ENCODE measurements around the gene DCAF4.

The DCAF4 gene

DNA sequence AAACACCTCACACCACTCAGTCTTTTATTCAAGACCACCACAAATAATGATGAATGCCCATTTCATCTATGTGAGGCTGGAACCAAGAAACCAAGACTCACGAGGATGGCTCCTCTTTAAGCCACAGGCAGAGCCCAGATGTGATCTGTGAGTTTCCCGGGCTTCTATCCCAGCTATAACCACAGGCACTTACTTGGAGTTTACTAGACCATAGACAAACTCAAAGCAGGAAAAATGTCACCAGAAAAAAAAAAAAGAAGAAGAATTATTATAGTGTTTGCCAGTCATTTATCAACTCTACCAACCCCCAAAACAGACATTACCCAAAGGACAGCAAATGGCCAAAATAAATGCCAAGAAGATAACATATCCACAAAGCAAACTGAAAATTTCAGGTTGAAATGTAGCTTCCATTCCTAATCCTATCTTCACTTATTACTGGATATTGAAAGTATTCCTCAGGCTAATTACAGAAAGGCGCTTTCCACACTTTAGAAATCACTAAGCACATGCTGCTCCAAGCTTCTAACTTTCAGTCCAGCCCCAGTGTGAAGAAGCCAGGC, 56.0 kb downstream of the DCAF4 start:
- Histone ChIP-seq H3K23ac (ENCODE audit: low read length) (no peak overlapping the region), H3K4me3 (ENCODE audit: low read depth, low read length) (no peak overlapping the region), H2BK5ac (ENCODE audit: low read depth, low read length, poor library complexity) (no peak overlapping the region), H3K36me3 (ENCODE audit: control insufficient read depth in 1 of 2, insufficient read depth in 2 of 2, low read length in 2 of 2) (peaks cover 17 to 35% of the 10 kb centered on the region in 2 experiments), H4K12ac (ENCODE audit: low read depth, low read length) (no peak overlapping the region), H3K27me3 (ENCODE audit: insufficient read depth, low read length) (no peaks in the 10 kb centered on the region), H3K4ac (ENCODE audit: low read depth, low read length) (no peak overlapping the region), H2BK12ac (ENCODE audit: low read length) (no peak overlapping the region), H2AK5ac (ENCODE audit: low read length) (no peak overlapping the region), H3K9ac (ENCODE audit: low read length) (no peak overlapping the region), H3K9me3 (ENCODE audit: insufficient read depth, low read depth, low read length) (no peaks in the 10 kb centered on the region), H3K14ac (ENCODE audit: low read length) (no peak overlapping the region), H3K79me1 (ENCODE audit: low read length) (no peaks in the 10 kb centered on the region), H3K18ac (ENCODE audit: low read length) (no peak overlapping the region), H3K79me2 (ENCODE audit: control insufficient read depth, insufficient read depth, low read length, poor library complexity) (no peaks in the 10 kb centered on the region), H3K4me1 (ENCODE audit: control insufficient read depth in 1 of 2, insufficient read depth in 2 of 2, low read length in 2 of 2) (no peaks in the 10 kb centered on the region), H2BK120ac (ENCODE audit: insufficient read depth, low read length, poor library complexity) (no peak overlapping the region), H3K27ac (ENCODE audit: low read depth, low read length) (no peak overlapping the region), H4K91ac (ENCODE audit: low read depth, low read length) (no peak overlapping the region), H2AFZ (ENCODE audit: insufficient read depth, low read length, poor library complexity) (no peak overlapping the region), H4K8ac (ENCODE audit: low read depth, low read length) (no peak overlapping the region), H3K4me2 (ENCODE audit: low read length) (no peak overlapping the region)
- no CpG with 5 or more reads among the region's 3 CpGs for WGBS (ENCODE audit: extremely low coverage, insufficient coverage, insufficient read length)
- no peak for DNase-seq

DNA sequence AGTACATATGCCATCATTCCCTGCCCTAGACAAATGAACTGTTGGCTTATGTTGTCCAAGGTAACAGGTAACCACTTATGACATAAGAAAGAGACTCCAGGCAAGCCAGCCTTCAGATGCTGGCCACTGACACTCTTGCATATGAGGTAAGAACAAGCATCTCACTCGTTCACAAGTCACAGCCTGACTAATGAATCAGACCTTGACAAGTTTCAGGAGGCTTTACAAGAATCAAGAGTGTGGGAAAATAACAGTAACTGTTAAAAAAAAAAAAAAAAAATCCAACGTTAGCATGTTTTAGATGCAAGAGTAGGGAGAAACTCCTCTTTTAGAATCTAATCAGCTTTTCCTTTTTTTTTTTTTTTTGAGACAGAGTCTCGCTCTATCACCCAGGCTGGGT, 60.0 kb downstream of the DCAF4 start:
- H2BK12ac ChIP-seq (ENCODE audit: low read length), result no peak overlapping the region
- H2BK120ac ChIP-seq (ENCODE audit: insufficient read depth, low read length, poor library complexity), result no peak overlapping the region
- H2AFZ ChIP-seq (ENCODE audit: insufficient read depth, low read length, poor library complexity), result no peak overlapping the region
- peaks cover 5 to 13% of the 10 kb centered on the region in 2 experiments for H3K36me3 ChIP-seq (ENCODE audit: control insufficient read depth in 1 of 2, insufficient read depth in 2 of 2, low read length in 2 of 2)
- no peaks in the 10 kb centered on the region for H3K79me2 ChIP-seq (ENCODE audit: control insufficient read depth, insufficient read depth, low read length, poor library complexity)
- H3K23ac ChIP-seq (ENCODE audit: low read length), result no peak overlapping the region
- no peak overlapping the region for H4K91ac ChIP-seq (ENCODE audit: low read depth, low read length)
- H3K27me3 ChIP-seq (ENCODE audit: insufficient read depth, low read length), result no peaks in the 10 kb centered on the region
- no peak overlapping the region for H3K4me2 ChIP-seq (ENCODE audit: low read length)
- no peak overlapping the region for H3K27ac ChIP-seq (ENCODE audit: low read depth, low read length)
- no peak overlapping the region for H4K12ac ChIP-seq (ENCODE audit: low read depth, low read length)
- H2AK5ac ChIP-seq (ENCODE audit: low read length), result no peak overlapping the region
- no peak overlapping the region for H3K18ac ChIP-seq (ENCODE audit: low read length)
- no peak overlapping the region for H3K4me3 ChIP-seq (ENCODE audit: low read depth, low read length)
- H3K4me1 ChIP-seq (ENCODE audit: control insufficient read depth in 1 of 2, insufficient read depth in 2 of 2, low read length in 2 of 2), result peaks cover 0 to 3% of the 10 kb centered on the region in 2 experiments
- DNase-seq, result no peak
- H4K8ac ChIP-seq (ENCODE audit: low read depth, low read length), result no peak overlapping the region
- peaks cover 2% of the 10 kb centered on the region for H3K79me1 ChIP-seq (ENCODE audit: low read length)
- H2BK5ac ChIP-seq (ENCODE audit: low read depth, low read length, poor library complexity), result no peak overlapping the region
- no peaks in the 10 kb centered on the region for H3K9me3 ChIP-seq (ENCODE audit: insufficient read depth, low read depth, low read length)
- H3K4ac ChIP-seq (ENCODE audit: low read depth, low read length), result no peak overlapping the region
- no peak overlapping the region for H3K14ac ChIP-seq (ENCODE audit: low read length)
- no peak overlapping the region for H3K9ac ChIP-seq (ENCODE audit: low read length)
- WGBS (ENCODE audit: extremely low coverage, insufficient coverage, insufficient read length), result no CpG with 5 or more reads among the region's 3 CpGs

DNA sequence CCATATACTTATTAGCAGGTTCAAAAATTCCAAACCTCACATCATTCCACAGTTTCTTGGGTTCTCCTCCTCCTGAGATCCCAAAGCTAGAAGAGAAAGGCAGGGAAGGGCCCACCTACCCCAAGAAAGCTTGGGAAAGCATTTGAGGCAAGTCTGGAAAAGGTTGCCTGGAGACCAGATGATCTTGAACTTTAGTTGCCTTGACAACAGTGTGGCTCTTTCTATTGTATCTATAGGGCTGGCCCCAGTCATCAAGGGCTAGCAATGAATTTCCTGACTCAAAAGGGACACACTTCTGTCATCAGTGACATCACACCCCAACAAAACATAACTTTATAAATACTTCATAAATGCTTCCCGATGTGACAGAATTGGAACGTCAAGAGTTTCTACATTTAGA, 60.6 kb downstream of the DCAF4 start:
- no peak overlapping the region for H3K4ac ChIP-seq (ENCODE audit: low read depth, low read length)
- H4K91ac ChIP-seq (ENCODE audit: low read depth, low read length), result no peak overlapping the region
- H3K4me3 ChIP-seq (ENCODE audit: low read depth, low read length), result no peak overlapping the region
- H3K4me1 ChIP-seq (ENCODE audit: control insufficient read depth in 1 of 2, insufficient read depth in 2 of 2, low read length in 2 of 2), result peaks cover 0 to 3% of the 10 kb centered on the region in 2 experiments
- no peak overlapping the region for H3K18ac ChIP-seq (ENCODE audit: low read length)
- no peaks in the 10 kb centered on the region for H3K9me3 ChIP-seq (ENCODE audit: insufficient read depth, low read depth, low read length)
- H3K36me3 ChIP-seq (ENCODE audit: control insufficient read depth in 1 of 2, insufficient read depth in 2 of 2, low read length in 2 of 2), result peaks cover 2 to 8% of the 10 kb centered on the region in 2 experiments
- H2BK5ac ChIP-seq (ENCODE audit: low read depth, low read length, poor library complexity), result no peak overlapping the region
- H4K12ac ChIP-seq (ENCODE audit: low read depth, low read length), result no peak overlapping the region
- no peaks in the 10 kb centered on the region for H3K27me3 ChIP-seq (ENCODE audit: insufficient read depth, low read length)
- DNase-seq, result no peak
- H3K27ac ChIP-seq (ENCODE audit: low read depth, low read length), result no peak overlapping the region
- no peak overlapping the region for H3K4me2 ChIP-seq (ENCODE audit: low read length)
- no peak overlapping the region for H3K9ac ChIP-seq (ENCODE audit: low read length)
- peaks cover 2% of the 10 kb centered on the region for H3K79me1 ChIP-seq (ENCODE audit: low read length)
- no peak overlapping the region for H3K14ac ChIP-seq (ENCODE audit: low read length)
- WGBS (ENCODE audit: extremely low coverage, insufficient coverage, insufficient read length), result no CpG with 5 or more reads among the region's 2 CpGs
- no peaks in the 10 kb centered on the region for H3K79me2 ChIP-seq (ENCODE audit: control insufficient read depth, insufficient read depth, low read length, poor library complexity)
- no peak overlapping the region for H4K8ac ChIP-seq (ENCODE audit: low read depth, low read length)
- H2AK5ac ChIP-seq (ENCODE audit: low read length), result no peak overlapping the region
- no peak overlapping the region for H2BK12ac ChIP-seq (ENCODE audit: low read length)
- H2AFZ ChIP-seq (ENCODE audit: insufficient read depth, low read length, poor library complexity), result no peak overlapping the region
- H3K23ac ChIP-seq (ENCODE audit: low read length), result no peak overlapping the region
- no peak overlapping the region for H2BK120ac ChIP-seq (ENCODE audit: insufficient read depth, low read length, poor library complexity)

DNA sequence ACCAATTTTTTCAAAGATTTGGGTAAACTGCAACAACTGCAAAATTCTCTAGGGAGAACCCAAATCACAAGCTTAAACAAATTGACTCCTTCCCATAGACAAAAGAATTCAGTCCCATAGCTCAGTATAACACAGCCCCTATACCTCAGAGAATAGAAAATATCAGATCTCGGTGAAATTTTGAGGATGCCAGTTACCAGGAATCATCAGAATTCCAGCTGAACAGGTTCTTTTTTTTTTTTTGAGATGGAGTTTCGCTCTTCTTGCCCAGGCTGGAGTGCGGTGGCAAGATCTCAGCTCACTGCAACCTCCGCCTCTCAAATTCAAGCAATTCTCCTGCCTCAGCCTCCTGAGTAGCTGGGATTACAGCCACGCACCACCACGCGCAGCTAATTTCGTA, 63.9 kb downstream of the DCAF4 start:
- Histone ChIP-seq H2BK12ac (ENCODE audit: low read length) (no peak overlapping the region), H3K36me3 (ENCODE audit: control insufficient read depth in 1 of 2, insufficient read depth in 2 of 2, low read length in 2 of 2) (peaks cover 12 to 15% of the 10 kb centered on the region in 2 experiments), H3K4me1 (ENCODE audit: control insufficient read depth in 1 of 2, insufficient read depth in 2 of 2, low read length in 2 of 2) (peaks cover 0 to 3% of the 10 kb centered on the region in 2 experiments), H2BK5ac (ENCODE audit: low read depth, low read length, poor library complexity) (no peak overlapping the region), H2AFZ (ENCODE audit: insufficient read depth, low read length, poor library complexity) (no peak overlapping the region), H3K23ac (ENCODE audit: low read length) (no peak overlapping the region), H3K79me1 (ENCODE audit: low read length) (peaks cover 2% of the 10 kb centered on the region), H3K4me3 (ENCODE audit: low read depth, low read length) (no peak overlapping the region), H3K18ac (ENCODE audit: low read length) (no peak overlapping the region), H3K14ac (ENCODE audit: low read length) (no peak overlapping the region), H3K27me3 (ENCODE audit: insufficient read depth, low read length) (no peaks in the 10 kb centered on the region), H3K4me2 (ENCODE audit: low read length) (no peak overlapping the region), H3K27ac (ENCODE audit: low read depth, low read length) (no peak overlapping the region), H3K79me2 (ENCODE audit: control insufficient read depth, insufficient read depth, low read length, poor library complexity) (no peaks in the 10 kb centered on the region), H3K4ac (ENCODE audit: low read depth, low read length) (no peak overlapping the region), H3K9me3 (ENCODE audit: insufficient read depth, low read depth, low read length) (no peaks in the 10 kb centered on the region), H3K9ac (ENCODE audit: low read length) (no peak overlapping the region), H4K8ac (ENCODE audit: low read depth, low read length) (no peak overlapping the region), H2BK120ac (ENCODE audit: insufficient read depth, low read length, poor library complexity) (no peak overlapping the region), H2AK5ac (ENCODE audit: low read length) (no peak overlapping the region), H4K12ac (ENCODE audit: low read depth, low read length) (no peak overlapping the region), H4K91ac (ENCODE audit: low read depth, low read length) (no peak overlapping the region)
- no CpG with 5 or more reads among the region's 8 CpGs for WGBS (ENCODE audit: extremely low coverage, insufficient coverage, insufficient read length)
- DNase-seq, result peak; percentile 51 to 91

All from trophoblast cell (in vitro differentiated cells and primary cell).